NCI-H2107 treated with DMSO at 0.1 percent for 48 hours (cell line): Measurements from ENCODE around the gene KRT2.

Experiments
- DNase-seq: peaks from one replicate; lab custom pipeline; 2025; ENCODE audit not compliant: unreplicated experiment; lab: John Stamatoyannopoulos, UW

The KRT2 gene

DNA sequence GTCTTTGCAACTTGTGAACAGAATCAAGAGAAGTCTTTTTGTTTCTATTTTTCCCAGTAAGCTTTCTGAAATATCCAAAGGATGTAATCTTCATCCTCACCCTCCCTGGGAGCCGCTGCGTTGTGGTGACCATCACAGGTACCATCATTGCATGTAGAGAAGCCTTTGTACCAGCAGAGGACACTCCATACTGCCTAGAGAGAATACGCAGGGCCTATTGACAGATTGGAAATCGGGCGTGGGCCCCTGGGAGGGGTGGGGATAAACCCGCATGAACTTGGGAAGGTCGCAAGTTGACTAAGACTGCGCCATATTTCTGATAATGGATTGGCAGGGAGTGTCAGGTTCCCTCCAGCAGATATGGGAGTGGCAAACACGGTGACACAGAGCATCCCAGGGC lies 15.5 kb upstream of the KRT2 start:
- no peak for DNase-seq

DNA sequence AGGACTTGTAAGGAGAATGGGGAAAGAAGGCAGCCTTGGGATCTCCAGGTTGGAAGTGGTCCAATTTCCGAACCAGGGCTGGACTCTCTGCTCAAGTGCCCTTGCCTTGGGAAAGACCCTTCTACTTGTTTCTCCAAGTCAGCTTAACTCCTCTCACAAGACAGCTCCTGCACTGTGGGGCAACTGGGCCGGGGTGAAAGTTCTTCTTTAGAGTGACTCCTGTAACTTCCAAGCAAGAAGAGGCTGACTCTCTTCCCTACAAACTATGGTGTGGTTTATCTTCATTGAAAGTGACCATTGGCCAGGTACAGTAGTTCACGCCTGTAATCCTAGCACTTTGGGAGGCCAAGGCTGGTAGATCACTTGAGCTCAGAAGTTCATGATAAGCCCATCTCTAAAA lies 14.5 kb upstream of the KRT2 start:
- DNase-seq, result no peak

DNA sequence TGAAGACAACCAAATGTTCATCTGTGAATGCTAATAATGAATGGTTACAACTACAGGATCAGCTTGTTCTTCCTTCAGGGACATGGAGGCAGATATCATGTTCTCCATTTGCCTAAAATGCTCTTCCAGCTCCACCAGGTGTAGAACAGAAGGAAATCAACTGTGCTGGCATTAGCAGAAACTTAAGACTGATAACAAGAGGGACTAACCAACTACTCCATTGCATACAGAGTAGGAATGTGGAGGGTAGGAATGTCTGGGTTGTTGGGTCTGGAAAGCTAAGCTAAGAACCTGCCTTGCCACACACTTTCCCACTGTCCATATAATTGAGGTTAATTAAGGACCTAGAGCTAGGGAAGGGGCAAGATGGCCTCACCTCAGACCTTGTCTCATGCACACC lies 11.4 kb upstream of the KRT2 start:
- DNase-seq, result no peak

DNA sequence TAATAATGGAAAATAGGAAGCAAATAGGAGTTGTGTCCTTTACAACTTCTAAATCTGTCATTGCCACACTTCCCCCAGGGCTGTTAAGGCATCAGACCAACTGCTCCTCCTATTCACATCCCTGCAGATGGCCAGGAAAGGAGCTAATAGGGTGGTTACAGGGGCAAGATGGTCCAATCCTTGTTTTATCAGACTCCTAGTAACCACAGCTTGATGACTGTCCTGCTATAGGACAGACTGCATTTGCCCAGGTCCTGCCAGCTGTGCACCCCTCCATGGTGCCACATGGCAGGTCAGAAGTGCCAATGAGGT lies 10.9 kb upstream of the KRT2 start:
- DNase-seq, result no peak

DNA sequence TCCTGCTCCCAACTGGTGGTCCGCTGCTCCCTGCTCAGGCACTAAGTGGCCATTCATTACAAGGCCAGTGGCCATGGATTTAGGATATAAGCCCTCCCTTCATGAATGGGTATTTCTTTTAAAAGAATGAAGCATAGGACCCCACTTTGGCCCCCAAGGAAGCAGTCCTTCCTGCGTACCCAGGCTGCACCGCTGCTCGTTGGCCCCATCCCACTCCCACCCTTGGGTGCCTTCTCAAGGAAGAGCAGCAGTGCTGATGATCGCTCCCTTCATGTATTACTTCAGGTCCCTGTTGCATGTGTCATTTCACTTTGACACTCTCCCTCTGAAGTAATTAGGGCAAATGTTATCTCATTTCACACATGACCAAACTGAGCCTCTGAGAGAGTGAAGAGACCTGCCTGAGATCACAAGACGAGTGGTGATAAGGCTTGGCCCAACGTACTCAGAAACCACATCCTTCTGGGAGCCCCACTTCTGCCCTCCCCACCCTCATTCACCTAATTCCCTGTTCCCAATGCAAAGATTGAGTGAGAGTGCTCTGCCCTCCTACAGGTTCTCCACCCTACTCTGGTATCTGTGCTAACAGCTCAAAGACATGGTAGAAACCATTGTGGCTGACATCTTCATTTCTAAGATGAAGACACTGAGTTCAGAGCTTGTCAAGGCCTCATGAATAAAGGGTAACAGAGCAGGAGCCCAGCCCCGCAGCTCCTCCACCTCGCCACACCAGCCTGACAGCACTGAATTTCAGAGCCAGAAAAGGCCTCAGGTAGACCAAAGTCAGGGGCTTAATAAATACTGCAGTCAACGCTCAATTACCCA lies 10.3 kb upstream of the KRT2 start:
- no peak for DNase-seq

DNA sequence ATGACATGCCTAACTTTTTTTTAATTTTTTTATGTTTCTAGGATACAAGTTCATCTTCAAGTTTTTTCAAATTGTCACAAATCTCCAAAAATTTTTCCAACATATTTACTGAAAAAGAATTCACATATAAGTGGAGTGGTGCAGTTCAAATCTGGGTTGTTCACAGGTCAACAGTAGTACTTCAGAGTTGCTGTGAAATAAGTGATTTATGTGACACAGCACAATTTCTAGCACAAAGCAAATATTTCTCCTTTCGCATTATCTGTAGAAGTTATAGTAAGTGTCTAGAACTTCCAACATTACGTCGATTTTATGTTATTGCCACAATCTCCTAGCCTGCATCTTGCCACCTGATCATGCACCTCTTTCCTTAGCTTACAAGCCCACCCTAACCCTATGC lies 9.7 kb upstream of the KRT2 start:
- no peak for DNase-seq

DNA sequence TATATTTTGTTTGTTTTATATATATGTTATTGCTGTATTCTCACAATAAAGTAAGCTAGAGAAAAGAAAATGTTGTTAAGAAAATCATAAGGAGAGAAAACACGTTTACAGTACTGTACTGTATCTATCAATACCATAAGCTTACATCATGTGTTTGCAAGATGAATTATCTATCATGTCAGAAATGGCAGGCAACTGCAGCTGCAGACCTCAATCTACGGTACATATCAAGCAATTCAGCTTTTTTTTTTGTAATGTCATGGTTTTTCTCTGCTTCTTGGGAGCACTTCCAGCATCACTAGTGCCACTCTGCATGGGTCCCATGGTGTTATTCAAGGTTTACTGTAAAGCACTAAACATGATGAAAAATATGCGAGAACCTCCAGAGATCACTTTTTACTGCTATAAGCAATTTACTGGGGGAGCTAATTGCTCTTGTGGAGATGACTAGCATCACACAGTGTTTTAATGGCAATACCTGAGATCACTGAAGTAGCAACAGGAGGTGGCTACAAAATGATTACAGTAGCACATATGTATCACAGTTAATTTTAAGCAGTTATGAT lies 9.0 kb upstream of the KRT2 start:
- no peak for DNase-seq

DNA sequence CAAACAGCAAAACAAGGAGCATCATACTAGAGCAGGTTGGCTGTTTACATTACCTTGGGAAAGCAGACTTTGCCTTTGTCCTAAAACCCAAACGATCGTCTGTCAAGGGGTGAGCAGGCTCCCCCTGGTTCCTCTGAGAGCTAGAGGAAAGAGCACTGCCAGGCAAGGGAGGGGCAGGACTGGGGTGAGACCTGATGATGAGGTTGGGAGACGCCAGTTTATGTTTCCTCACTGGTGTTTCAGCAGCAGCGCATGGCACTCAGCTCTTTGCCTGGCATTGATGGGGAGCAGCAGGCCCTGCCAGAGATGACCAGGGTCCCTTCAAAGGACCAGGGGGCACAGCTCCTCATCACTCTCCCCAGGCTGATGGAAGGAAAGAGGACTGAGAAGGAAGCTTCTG lies 7.9 kb upstream of the KRT2 start:
- peak; percentile 79 for DNase-seq

DNA sequence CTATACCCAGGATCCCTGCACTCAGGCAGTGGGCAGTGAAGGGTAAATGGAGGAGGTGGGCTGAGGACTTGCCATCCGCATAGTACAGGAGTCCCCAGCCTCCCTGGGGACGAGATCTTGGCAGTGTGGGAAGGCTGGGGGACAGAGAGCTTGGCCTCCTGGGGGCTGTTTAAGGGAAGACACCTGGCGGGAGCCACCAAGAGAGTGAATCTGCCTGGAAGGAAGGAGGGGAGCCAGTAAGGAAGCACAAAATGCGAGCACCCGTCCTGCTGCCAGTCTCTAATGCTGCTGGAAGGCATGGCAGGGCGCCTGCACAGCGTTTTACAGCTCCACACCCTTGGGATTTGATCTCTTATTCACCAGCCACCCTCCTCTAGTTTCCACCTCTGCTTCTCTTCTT lies 7.4 kb upstream of the KRT2 start:
- peak; percentile 79 for DNase-seq

DNA sequence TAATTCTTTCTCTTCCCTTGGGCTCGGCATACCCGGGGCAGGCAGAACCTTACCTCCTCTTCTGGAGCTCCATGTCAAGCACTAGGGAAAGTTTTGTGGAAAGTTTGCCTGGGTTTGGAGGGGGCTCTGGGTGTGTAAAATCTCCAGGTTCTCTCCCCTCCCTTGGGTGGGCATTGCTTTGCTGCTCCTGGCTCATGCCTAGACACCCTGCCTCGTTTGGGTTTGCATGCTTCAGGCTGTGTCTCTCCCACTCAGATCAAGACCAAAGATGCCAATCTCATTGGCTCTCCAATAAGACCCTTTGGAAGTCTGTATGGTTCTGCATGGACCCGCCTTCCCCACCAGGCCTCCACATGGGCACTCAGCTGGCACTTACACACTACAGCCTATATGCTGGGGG lies 6.2 kb upstream of the KRT2 start:
- no peak for DNase-seq

DNA sequence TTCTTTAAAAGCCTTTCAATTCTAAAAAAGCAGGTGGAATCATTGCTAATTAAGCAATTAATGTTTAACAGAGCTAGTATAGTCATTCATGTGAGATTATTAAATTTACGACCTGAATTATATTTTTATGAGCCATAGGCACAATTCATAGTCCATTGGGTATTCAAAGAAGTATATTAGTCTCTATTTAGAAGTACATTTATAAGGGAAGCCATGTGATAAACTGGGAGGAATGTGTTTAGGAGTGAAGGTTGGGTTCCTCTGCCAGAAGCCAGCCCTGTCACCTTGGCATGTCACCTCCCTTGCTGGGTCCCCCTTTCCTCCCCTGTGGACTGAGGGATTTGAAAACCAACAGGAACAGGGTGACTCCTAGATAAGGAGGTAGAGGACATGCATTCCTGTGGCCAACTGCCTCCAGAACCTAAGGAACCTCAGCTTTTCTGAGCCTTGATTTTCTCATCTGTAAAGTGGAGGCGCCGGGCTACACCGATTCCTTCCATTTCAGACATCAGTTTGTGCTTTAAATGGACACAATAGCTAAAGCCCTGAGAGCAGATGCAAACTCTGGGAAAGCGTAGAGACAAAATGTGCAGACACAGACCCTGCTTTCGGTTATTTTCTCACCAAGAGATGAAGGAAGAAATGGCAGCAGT lies 5.4 kb upstream of the KRT2 start:
- no peak for DNase-seq

DNA sequence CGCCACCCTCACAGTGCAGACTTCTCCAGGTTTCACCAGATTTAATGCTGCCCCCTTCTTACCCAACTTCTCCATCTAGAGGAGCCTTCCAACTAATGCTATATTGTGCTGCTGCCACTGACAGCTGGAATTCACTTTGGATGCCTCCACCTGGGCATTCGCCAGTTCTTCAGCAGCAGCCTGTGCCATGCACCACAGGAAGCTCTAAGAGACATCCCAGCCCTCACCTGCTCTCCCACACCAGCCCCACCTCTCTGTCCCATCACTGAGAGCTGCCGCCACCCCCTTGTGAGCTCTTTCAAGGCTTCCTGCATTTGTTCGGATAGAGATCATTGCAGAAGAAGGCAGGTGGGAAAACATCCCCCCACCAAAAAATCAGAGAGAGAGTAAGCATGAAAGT lies 4.6 kb upstream of the KRT2 start:
- DNase-seq, result no peak

DNA sequence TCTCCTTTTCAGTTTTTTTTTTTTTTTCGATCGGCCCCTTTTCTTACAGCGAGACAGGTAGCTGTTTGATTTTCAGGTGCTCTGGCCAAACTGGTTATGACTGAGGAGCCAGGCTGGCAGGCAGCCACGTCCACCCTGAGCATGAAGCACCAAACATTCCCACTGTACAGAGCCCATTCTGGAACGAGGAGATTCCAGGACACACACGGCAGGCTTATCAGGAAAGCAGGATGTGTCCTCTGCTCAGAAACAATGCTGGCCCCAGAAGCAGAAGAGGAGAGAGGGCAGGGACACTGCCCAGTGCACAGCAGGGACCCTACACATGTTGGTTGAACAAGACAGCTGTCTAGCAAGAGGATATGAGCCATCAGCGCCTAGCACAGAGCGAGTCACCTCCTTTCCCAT lies 3.7 kb upstream of the KRT2 start:
- DNase-seq, result no peak

DNA sequence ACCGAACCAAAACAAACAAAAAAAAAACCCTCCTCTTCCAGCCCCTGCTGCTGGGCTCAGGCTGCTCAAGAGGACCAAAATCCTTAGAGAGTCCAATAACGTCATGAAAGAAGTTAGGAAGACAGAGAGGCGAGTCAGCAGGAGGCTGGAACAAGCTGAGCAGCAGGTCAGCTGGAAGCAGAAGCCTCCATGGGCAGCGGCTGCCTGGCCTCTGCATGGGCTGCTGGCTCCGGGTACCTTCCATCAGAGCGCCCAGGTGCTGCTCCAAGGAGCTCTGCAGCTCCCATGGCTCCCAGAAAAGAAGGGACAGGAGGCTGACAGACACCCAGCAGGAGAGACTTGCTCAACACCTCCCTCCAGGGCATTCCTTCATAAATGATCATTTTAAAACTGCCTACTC lies 3.2 kb upstream of the KRT2 start:
- DNase-seq, result no peak

DNA sequence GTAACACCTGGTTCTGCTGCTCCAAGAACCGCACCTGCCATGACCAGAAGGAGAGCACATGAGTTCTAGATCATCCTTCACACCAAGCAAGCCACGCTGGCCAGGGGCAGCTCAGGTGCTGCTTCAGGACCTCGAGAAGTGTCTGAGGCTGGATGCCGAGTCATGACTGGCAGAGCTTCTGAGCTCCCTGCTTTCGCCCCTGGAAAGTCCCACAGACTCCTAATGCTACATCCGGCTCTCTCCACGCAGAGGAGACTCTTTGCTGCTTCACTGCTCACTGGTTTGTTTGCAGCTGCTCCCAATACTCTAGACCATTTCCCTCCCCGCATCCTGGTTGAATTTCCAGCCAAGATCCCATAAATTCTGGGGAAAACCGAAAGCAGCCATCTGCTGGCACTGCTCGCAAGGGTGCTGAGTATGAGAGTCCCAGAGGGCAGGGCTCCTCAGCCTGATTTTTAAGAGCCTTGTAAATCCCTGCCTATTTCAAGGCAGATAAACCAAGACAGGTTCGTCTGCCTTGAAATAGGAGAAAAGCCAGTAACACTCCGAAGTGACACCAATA lies 1.4 kb downstream of the KRT2 start:
- DNase-seq, result no peak

DNA sequence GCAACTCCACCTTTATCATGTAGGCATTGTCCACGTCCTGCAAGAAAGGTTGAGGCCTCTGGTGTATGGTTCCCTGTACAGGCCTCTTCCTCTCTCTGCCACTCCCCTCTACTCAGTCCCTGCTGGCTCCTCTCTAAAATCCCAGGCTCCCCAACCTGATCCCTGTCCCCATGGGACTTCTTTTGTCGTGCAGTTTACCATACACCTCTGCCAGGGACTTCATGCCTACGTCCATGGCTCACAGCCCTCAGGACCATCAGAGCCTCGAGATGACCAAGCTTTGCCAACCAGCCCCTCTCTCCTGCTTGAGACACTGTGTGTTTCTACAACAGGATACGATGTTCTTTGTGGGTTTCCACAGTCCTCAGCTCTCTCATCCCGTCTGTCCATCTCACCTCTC lies 2.9 kb downstream of the KRT2 start:
- no peak for DNase-seq

DNA sequence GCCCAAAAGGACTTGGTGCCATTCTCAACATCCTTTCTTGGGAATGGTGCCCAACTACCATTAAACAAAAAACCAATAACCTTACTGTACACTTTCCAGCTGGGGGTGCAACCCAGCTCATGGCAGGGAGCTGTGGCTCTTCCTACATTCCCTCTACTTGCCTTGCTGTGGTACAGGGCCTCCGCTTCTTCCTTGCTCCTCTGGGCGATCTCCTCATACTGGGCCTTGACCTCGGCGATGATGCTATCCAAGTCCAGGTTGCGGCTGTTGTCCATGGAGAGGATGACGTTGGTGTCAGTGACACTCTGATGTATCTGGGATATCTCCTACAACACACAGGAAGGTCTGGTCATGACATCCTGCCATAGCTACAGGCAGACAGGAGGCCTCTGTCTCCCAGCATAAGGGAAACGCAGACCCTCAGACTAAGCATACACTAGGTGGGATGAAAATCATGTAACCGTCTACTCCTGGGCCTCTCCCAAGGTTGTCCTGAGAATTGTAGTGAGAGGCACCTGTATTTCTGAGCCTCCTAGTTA lies 3.9 kb downstream of the KRT2 start:
- no peak for DNase-seq

DNA sequence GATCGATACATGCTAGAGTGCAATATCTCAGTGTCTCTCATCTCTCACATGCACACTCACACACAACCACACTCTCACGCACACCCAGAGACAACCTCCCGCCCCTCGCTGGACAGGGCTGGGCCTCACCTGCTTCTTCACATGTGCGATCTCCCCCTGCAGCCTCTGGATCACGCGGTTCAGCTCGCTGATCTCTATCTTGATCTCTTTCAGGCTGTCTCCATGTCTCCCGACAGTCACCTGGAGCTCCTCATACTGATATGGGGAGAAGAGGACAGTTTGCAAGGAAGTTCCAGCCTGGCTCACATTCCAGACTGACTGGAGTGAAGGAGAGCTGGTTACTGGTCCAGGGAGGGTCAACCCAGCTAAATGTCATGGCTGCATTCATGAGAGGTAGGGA lies 4.4 kb downstream of the KRT2 start:
- DNase-seq, result no peak

DNA sequence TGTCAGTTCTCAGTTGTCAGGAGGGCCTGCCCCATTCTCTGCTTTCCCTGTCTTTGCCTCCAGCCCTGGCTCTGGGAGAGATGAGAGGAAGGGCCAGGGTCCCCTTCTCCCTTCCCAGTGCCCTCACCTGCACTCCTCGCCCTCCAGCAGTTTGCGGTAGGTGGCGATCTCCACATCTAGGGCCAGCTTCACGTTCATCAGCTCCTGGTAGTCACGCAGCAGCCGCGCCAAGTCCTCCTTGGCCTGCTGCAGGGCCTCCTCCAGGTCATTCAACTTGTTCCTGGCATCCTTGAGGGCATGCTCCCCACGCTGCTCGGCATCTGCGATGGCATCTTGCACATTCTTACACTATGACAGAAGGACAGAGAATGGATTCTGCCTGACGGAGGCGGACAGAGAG lies 5.4 kb downstream of the KRT2 start:
- DNase-seq, result no peak

DNA sequence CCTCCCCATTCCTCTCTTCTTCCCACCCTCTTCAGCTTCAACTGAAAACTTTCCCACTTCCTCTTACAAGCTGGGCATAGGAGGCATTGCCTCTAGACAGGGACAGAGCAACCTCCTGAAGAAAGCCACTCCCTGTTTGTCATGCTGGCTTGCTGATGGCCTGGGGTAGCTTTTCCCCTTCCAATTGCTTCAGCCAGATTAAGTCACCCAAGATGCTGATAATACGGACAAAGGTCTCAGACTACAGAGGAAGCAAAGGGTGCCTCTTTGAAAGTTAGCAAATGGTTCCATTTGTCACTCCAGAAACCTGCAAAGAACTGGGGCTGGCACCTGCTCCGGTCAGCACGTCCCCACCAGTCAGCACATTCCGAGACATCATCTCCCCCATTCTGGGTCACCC lies 6.0 kb downstream of the KRT2 start:
- no peak for DNase-seq

DNA sequence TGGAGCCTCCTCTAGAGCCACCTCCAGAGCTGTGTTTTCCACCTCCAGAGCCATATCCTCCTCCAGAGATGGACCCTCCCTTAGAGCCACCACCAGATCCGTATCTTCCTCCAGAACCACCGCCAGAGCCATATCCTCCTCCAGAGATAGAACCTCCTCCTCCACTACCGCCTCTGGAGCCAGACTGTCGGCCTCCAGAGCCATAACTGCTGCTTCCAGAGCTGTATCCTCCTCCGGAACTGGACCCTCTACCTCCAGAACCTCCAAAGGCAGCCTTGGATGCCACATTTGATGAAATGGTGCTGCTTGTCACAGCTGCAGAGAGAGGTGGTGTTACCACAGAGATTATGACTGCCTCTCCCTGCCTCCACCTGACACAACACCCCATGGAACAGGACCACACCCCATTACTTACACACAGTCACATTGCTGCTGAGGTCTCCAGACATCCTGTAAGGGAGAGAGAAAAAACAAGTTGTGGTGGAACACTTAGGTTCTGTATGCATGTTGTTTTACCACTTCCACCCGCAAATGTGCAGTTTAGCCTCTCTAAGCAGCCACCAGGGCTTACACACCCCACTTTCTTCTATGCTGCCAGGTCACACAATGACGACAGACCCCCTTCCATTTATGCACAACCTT lies 6.8 kb downstream of the KRT2 start:
- DNase-seq, result no peak

DNA sequence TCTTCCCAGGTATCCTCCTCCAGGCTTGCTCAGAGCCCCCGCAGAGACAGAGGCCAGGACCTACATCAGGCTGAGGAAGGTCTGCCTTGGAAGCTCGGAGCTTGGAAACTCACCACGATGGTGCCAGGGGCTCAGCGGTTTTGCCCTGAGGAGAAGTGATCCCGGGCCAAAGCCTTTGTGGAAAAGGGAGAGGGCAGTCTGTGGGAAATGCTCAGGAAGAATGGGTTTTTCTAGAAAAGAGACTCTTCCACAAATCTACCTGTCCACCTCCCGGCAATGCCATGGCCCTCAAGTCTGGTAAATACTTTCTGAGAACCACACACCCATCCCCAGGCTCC lies 8.0 kb downstream of the KRT2 start:
- no peak for DNase-seq
